Stimulated activated CD4-positive, alpha-beta T cell treated with anti-CD3 and anti-CD28 coated beads, TNF-alpha, amount 100 ng/mL, for 48 hours (primary cell): Measurements from ENCODE around the gene SPARCL1.

Experiments used
- DNase-seq, 3 donors: peaks; one replicate each; pipeline ENCODE4 v3.0.0-alpha.2; 2020; ENCODE audit warnings: low read depth in 3 of 3

The SPARCL1 gene

DNA sequence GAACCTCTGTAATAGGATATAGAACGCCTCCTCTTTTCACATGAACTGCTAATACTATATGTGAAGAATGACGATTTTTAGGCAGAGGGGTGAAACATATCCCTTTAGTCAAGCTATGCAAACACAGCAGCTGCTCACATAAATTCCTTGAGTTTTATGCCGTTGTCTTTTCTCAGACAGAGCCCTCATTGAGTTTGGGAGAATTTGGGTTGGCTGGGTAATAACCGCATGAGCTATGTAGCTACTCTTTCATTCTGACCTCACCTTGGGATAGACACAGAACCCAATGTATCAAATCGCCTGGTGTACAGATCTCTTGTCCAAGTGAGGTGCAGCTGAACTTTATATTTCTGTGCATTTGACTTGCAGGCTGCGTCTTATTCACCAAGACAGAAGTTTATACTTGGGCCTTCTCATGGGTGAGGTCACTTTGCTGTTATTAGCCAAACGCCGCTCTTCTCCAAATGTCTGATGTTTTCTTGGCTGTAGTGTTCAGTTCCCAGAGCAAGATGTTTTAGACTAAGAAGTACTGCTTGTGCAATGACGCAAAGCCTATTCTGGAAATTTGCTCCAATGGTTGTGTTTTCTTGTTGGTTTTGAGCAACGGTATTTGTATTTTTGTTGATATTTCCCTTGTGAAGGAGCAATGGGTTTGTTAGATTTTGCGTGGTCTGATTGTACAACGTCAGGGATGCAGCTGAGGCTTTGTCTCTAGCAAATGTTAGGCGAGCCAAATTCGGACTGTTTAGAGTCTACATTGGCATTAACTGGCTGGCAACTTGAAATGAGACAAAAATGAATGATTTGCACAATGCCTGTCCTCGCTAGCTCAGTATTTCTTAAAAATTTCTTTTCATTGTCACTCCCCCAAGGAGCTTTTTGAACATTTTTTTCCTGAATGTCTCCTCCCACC is 11.2 kb upstream of the SPARCL1 start:
- DNase-seq: no peak

DNA sequence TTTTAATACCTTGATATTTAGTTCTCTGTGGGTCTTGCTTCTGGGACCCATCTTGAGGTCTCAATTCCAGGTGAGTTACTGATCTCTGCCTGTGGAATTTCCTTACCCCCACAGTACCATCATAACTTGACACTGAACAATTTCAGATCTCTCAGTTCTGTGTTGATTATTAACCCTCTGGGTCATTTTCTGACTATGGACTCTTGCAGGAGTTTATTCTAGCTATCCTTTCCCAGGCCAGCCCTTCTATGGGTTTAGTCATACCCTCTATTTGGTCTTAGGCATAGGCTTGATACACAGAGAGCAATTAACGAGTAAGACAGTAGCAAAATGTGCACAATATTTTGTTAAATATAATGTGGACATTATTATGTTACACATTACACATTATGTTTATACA is 3.7 kb upstream of the SPARCL1 start:
- no peak for DNase-seq

DNA sequence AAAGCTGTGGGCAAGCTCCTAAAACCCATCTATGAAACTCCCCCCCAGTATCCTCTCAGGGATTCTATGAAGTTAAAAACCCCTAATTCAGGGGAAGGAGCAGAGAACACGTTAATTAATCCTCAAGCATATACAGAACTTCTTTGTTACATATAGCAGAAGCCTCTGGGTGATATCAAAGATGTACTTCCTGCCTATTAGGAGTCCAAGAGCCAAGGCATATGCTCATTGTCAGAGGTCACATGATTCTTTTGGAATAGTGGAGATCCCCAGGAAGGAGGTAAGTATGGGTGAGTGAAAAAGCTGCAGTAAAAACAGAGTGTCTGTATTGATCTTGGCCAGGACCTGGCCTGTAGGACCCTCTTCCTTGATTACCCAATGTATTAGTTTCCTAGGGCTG is 2.9 kb upstream of the SPARCL1 start:
- no peak for DNase-seq

DNA sequence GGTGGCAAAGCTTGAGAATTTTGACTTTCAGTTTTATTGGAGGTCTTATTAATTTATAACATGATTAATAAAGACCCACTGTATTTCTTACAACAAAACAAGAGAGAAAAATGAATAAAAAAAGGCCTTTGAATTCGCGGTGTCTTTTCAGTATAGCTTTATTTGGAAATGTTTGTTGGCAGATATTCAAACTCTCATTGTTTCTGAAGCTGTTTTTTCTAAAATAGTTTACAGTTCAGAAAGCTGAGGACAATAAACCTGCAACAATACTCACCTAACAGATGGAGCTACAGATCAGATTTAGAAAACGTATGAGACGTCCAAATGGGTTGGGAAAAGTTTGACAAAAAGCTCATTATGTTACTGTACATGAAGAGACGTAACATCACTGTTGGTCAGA is 2.4 kb upstream of the SPARCL1 start:
- no peak for DNase-seq

DNA sequence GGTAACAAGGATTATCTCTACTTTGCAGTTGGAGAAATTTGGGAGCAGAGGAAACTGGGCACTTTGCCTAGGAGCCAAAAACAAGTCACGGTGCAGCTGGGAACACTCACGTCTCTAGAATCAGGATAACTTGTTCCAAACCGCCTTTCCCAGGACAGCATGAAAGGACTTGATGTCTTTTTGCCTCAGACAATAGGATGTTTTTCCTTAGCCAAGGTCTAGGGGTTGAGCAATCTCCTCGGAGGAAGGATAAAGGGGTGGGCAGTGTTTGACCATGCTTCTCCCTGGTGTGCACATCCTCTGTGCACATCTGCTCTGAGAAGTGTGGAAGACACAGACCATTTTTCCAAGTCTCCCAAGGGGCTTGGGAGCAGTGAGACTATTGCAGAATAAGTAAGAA is 1.7 kb upstream of the SPARCL1 start:
- DNase-seq: no peak

DNA sequence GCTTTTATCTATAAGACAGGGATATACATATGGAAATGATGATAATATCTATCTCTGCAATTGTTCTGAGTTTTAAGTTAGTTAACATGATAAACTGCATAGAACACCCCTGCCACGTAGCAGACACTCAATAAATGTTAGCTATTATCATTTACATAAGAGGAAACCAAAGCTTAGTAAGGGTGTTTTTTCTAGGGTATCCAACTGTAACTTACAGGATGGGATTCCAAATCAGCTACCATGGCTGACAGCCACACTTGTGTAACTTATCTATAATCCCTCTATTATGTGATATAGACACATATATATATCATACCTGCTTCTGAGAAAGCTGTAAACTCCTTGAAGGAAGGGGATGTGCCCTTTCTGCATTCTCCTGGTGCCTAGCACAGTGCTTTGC is 1.1 kb upstream of the SPARCL1 start:
- DNase-seq: no peak

DNA sequence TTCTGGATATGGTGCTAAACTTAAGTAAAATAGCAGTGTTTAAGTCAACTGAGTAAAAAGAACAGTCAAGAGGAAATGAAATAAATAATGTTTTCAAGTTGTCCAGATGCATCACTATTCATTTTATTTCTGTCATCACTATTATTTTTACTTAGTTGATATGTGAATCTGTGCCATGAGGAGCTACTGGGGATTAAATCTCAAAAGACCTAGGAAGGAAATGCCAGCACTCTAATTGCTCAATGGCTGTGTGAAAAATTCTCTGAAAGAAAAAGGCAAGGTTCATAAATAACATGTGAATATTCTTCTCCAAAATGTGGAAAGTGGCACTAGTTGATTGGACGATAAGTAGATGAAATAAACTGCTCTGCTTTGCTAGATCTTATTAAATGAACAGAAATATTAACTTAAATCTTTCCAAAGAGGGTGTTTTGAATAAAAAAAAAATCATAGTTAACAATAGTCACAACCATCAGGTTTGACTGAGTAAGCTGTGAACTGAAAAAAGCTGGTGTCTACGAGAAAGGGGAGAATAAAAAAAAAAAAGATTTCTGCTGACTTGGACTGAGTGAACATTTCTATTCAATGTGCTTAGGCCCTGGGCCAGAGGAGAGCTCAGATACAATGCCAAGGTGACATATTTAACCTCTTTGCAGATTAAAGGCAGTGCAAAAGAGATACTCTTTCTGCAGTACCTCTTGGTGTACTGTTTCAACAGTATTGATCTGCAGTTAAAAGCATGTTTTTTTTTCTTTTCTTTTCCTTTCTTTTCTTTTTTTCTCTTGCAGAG is 1.6 kb downstream of the SPARCL1 start:
- DNase-seq: no peak

DNA sequence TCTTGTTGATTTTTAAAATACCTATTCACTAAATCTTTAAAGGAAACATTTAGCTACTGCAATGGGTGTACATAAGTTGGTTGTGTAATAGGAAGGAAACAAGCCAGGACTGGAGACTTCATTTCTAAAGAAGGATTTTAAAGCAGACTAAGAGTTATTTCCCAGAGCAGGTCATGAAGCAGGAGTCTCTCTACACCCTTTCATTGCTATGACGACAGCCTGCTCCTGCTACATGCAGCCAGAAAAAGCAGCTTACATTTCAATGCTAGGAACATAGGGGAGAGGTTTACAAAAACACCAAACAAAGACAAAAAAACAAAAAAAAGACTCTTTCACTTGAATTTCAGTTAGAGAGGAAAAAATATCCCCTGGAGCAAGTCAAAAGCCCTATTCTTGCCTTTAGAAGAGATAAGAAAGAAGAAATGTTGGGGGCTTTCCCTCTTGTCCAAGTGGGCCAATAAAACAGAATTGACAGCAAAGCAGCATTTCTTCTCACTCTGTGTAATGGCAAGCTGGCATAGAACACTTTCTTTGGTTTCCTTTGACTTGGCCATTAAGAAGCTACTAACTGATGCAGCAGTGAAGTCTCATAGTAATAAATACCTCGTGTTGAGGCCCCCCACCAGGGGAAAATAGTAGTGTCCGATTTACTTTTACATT is 3.4 kb downstream of the SPARCL1 start:
- no peak for DNase-seq

DNA sequence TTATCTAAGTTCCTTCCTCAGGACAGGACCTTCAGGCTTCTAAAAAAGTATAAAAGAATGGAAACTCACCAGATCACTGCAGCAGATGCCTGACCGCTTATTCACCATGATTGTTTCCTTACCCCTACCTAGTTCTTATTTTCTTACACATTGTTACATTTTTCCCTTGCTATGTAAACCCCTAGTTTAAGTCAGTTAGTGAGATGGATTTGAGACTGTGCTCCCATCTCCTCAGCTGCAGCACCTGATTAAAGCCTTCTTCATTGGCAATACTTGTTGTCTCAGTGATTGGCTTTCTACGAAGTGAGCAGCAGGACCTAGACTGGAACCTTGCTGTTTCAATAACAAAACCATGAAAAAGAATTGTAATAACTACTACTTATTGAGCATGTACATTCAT is 4.7 kb downstream of the SPARCL1 start:
- no peak for DNase-seq

DNA sequence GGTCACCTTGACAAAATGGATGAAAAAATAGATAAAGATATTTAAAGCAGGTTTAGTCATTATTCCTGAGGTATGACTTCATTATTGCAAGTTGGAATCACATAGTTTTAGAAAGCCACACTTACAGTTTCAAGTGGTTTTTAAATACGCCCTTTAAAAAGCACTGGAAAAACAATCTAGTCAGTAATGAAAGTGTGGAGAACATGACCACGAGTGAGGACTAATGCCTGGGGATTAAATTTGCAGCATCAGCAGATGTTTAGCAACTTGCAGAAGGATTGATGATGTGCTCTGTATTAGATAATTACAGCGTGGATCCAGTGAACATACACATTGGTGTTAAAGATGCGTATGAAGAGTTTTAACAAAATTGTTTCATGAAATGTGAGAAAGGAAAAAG is 5.9 kb downstream of the SPARCL1 start:
- no peak for DNase-seq

DNA sequence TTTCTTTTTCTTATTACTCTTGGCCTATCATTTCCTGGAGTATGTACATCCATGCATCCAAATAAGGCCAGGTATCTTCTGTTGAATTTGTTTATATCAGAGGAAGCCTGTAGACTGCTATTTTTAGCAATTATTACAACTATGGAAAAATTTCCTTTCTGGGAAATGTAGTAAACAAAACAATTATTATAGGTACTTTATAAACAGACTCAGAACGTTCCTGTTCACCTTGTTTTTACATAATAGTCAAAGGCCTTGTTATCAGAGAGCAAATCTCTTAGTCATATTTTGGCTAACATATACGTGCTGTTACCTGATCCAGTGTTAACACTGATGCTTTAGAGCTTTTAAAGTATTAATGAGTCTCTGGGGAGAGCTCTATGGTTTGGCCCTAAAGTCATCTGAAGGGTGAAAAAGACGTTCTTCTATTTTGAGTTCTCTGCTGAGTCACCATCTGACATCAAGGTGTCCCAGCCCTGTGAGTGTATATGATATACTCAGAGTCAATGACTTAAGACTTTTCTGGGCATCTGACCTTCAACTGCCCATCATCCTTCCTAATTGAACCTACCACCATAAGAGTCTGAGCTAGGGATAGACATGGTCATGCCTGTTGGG is 7.3 kb downstream of the SPARCL1 start:
- DNase-seq: no peak

DNA sequence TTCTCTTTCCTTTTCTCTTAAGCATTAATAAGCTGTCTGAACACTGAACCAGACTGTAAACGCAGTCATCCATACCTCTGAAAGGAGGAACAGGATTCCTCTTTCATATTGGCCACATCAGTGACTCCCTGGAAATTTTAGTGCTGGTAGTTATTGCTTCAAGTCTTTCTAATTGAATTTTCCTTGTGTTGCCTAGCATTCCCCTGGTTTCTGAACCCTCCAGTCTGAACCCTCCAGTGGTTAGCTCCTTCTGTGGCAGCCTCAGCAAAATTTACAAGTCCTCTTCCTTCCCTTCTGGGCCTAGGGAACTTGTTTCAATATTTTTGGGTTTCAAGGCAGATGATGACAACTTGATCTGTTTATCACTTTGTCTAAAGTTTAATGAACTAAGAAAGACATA is 7.9 kb downstream of the SPARCL1 start:
- DNase-seq: no peak

DNA sequence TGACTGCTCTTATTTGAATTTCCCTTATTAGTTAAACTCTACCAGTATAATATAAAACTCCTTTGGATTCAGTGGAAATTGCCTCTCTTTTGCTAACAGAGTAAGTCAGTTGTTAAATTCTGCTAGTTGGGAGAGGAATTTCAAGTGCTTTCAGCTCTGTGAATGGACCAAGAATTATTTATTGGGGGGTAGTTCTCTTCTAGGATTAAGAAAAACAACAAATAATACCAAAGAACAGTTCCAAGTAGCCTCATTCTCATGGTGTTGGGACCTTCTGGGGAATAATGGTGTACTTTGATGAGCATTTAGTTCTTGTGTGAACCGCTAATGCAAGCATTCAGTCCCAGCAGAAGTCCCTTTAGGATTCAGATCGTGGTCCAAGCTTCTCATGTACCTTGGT is 11.6 kb downstream of the SPARCL1 start:
- no peak for DNase-seq

DNA sequence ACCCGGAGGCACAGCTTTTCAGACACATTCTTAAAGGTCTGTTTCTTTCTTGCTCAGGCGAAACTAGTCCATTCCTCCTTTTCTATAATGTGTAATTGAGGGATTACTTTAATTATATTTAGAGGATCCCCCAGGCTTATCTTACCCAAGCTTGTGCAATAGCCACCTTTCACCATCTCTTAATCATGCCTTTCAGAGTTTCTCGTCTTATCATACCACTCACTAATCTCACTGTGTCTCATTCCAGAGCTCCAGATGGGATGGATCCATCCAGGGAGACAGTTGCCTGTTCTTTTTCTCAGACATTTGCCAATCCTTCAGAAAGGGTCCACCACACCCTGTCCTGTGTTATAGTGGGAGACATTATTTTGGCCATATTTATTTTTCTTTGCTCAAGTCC is 12.5 kb downstream of the SPARCL1 start:
- DNase-seq: no peak

DNA sequence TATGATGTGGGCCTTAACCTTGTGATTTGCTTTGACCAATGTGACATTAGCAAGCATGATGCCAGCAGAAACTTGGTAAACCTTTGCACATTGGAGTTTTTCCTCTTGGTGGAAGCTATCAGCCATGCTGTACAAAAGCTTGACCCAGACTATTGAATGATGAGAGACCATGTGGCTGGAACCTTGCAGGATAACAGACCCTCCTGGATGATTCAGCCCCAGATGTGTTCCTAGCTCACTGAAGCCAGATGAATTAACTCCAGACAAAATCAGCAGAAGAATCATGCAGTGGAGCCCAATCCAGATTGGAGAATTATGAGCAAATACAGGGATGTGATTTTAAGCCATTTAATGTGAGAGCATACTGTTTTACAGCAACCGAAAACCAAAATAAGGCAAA is 16.8 kb downstream of the SPARCL1 start:
- DNase-seq: no peak

DNA sequence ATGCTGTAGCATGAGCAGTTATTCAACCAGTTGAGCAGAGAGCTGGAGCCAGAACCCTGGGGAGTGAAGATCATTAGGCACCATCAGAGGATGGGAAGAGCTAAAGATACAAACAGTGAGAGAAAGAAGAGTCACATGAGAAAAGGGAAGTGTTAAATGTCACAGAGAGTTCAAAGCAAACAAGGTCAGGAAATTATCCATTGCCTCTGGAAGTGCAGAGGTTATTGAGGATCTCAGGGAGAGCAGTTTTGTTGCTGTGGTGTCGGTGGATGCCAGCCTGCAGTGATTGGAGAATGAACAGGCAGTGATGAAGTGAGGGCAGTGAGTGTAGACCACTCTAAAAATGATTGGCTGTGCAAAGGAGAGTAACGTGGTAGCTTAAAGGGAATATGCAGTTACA is 17.7 kb downstream of the SPARCL1 start:
- no peak for DNase-seq

DNA sequence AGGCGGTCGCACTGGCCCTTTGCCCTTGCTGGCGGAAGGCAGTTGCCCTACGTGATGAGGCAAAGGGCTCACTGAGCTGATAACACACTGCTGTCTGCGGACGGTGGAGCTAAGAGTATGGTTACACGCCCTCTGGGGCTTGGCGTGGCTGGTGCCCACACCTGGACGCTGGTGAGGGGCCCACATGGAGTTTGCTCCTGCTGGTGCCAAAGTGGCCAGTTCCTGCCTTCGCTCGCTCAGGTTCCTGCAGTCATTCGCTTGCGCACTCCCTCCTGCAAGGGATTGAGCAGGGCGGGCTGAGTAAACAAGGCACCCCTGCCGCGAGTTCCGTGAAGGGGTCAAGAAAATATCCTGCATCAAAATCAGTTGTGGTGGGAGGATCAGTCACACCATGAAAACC is 18.4 kb downstream of the SPARCL1 start:
- DNase-seq: no peak

DNA sequence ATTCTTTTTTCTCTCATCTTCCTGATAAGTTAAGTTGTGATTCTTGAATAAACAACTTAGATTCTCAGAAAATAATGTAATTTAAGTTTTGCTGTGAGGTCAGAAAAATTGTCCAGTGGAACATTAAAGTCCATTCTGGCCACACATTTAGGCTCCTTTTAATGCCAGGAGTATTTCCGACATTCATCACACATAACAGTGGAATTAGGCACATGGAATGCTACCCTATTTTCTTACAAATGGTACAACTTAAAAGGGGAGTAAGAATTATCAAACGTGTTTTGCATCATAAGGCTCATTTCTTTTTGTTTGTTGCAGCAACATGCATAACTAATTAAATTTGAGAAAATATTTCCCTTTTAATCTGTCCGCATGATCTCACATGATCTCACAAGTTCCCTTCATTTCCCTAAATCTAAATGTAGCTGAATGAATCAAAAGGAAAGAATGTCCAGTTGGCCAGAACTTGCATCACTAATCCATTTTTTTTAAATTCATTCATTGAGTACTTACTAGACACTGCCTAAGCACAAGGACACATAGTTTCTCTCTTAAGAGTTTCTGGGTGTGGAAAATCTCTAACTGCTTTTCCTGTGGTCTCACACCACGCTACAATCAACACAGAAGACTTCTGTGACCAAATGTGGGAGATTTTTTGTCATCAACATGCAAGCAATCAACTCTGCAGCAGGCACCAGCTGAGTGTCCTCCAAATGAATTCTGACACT is 22.0 kb downstream of the SPARCL1 start:
- DNase-seq: no peak

DNA sequence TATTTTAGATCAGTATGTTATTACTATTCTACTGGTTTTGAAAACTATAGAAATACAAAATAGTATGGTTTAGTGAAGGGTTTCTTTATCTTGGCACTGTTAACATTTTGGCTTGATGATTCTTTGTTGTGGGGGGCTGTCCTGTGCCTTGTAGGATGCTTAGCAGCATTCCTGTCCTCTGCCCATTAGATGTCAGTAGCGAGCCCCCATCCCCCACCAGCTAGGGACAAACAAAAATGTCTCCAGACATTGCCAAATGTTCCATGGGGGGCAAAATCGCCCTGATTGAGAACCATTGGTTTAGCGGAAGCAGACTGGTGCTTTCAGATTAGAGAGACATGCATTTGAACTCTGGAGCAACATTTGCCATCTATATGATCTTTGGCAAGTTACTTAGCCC is 23.3 kb downstream of the SPARCL1 start:
- no peak for DNase-seq

DNA sequence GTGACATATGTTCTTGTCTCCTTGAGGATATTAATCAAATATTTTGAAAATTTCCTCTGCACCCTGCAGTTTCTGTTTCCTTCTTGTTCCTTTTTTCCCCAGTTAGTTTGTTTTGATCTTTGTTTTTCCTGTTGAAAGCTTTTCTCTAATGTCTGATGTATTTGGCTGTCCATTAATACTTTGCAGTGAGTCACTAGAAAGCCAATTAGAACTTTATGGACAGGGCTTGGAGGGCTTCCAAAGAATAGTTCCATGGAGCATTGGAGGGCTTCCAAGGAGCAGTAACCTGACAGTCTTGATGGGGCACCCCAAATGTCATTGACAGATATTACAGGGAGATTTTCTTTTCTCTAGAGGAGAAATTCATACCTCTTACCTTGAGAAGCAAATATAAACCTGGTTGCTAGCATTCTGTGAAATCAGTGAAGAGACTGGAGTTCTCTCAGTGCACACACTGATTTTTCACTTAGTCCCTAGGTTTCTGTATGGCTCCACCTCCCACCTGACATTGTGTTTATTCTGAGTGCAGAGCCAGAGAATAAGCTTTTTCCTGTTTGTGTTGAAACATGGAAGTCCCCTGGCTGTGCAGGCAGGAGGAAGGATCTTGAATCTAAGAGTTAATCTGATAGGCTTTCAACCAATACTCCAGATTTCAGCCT is 26.5 kb downstream of the SPARCL1 start:
- no peak for DNase-seq

DNA sequence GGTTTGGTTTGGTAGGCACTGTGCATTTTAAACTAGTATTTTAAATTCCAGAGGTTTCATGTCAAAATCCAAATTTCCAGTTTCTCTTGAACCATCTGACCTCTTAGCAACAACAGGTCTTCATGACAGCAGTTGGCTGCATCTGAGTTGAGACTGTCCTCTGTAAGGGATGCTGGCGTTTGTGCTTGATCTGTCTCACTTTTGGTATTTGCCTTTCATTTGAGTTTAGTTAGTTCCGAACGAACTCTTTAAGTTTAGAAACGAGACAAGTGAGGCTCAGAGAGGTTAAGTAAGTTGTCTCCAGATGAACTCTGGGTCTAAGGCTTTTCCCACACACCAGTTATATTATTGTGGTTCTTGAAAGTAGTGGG is 29.1 kb downstream of the SPARCL1 start:
- no peak for DNase-seq
